T-helper 2 cell (primary cell): ENCODE data around the gene TUBGCP6.
"Not testable (repeated sequence)": the region's sequence is repeated elsewhere in the genome, so short reads cannot be mapped to it uniquely, and the experiment has no call there.

Source experiments
- DNase-seq, 5 experiments: peaks; one replicate each; pipeline versions ENCODE4 v3.0.0 to v3.0.0-alpha.2; 2012 to 2022

Gene TUBGCP6

DNA sequence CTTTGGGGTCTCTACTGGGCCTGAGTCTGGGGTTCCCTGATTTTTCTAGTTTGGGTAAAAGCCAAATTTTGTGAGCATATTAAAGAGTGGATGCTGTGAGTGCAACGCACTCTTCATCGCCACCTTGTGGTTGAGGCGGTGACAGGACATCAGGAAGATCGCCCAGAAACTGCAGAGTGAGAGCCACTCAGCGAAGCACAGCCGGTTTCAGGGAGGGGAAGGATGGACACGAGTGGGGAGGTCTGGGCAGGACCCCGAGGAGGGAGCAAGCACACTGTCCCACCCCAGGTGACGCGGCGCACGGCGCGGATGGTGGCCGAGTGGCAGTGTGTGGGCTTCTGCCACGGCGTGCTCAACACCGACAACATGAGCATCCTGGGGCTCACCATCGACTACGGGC, 34.9 kb downstream of the TUBGCP6 start:
- peak; percentile 35 to 72 (median 50) for DNase-seq

DNA sequence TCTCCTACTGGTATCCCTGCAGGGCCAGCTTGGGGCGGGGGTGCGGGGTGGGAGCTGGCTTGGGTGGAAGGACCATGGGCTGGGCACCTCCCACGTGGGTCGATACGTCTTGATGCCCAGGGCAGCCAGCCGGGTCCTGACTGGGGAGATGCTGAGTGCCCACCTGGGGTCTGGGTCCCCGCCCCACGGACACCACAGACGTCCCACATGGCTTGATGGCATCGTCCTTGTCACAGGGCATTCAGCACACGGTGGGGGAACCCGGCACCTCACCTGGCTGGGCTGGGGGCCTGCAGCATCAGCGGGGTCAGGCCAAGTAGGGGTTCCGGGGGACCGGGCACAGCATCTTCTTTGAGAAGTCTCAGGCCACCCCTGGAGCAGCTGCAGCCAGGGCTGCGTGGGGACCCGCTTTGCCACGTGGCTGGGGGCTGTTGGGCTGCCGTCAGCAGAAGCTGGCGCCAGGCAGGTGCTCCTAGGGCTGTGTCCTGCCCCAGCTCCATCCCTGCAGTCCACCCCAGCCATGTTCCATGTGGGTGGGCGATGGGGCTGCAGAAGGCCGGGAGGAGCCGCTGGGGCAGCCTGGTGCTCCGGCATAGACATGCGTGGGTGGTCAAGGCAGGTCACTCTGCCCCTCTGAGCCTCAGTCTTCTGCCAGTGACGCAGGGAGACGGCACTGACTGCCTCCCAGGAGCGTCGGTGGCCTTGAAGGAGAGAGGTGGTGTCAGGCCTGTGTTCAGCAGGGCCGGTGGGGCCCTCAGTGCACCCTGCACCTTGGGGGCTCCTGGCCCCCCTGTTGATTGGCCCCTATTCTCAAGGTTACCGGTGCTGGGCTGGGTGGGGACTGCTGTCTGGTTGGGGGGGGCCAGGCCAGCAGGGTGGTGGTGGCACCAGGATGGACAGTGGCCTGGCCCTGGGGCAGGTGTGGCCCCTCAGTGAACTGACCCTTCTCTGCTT, 35.6 kb downstream of the TUBGCP6 start:
- no peak for DNase-seq

DNA sequence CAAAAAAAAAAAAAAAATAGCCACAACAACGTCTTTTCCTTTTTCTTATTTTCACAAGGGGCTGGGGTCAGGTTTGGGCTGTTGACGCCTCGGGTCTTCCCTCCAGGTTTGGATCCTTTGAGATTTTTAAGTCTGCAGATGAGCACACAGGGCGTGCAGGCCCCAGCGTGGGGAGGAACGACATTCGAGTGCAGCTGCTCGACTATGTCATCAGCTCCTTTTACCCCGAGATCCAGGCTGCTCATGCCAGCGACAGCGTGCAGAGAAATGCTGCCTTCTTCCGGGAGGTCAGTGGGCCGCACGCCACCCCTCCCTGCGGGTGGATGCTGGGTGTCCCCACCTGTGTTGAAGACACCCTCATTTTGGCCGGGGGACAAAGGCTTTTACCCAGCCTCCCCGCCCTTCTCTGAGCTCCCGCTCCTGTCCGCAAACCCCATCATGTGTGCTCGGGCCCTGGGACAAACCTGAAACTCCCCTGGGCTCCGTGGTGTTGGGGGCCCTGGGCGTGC, 36.3 kb downstream of the TUBGCP6 start:
- DNase-seq = no peak

DNA sequence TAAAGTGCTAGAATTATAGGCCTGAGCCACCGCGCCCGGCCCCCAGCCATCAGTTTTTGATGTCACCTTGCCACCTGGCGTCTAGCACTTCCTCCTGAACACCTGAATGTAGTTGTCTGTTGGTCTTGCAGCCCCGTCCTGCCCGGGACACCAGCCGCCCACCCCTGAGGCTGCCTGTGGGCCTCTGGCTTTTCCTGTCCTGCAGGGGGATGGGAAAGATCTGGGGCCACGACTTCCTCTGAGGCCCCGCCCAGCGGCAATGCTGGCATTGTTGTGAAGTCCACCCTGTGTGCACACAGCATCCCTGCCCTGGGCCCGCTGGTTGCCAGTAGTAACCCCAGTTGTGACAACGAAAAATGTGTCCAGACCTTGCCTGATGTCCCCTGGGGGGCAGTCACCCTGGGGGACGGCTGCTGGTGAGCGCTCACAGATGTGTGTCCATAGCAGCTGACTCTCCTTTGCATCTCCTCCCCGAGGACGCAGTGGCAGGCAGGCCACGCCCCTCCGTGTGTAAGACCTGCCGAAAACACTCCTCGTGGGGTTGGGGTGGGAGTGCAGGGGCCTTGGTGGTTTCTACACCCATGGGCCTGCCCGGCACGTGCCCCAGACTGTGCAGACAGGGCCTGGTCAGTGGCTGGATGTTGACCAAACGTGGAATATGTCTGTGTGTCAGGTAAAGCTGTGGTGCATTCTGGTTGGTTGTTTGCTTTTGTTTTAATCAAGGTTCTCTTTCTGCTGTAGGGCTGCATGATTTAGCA, 37.3 kb downstream of the TUBGCP6 start:
- DNase-seq = no peak

DNA sequence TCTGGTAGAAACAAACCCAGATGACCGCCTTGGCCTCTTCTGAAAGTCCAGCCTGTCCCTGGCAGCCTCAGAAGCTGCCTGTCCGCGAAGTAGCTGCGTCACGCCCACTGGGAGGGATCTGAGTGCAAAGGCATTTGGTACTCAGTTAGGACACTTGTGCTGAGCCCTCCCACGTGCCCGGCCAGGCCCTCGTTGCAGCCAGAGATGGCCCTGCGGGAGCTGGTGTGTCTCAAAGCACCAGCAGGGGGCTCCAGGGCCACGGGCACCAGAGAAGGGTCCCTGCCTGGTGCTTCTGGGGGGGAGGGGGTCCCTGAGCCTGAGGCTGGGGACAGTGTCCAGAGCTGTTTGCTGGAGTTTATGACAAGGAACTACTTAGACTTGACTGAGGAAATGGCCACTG, 38.2 kb downstream of the TUBGCP6 start:
- no peak for DNase-seq

DNA sequence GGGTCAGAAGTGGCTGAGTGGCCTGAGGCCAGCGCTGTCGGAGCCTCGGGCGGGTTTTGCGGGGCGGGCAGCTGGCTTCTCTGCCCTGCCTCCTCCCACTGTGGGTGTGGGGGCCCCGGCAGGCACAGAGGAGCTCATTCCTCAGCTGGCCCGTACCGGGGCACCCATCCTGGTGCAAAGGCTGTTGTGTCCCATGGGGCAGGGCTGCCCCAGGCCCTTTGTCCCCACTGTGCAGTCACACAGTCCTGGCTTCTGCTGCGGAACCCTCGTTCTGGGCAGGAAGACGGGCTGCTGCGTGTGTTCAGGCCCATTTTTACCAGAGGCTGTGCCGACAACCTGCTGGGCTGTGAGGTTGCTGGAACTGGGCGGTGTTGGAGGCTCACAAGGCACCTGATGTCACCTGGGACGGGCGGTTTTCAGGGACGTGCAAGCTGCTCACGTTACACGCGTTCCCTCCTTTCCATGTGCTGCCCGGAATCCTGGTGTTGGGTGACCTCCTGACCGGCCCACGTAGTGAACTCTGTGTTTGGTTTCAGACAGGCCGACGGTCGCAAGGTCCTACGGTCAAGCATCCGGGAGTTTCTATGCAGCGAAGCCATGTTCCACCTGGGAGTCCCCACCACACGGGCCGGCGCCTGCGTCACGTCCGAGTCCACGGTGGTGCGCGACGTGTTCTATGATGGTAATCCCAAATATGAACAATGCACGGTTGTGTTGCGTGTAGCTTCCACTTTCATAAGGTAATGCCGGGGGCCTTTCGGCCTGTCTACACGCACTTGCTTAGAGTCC, 38.8 kb downstream of the TUBGCP6 start:
- no peak for DNase-seq

DNA sequence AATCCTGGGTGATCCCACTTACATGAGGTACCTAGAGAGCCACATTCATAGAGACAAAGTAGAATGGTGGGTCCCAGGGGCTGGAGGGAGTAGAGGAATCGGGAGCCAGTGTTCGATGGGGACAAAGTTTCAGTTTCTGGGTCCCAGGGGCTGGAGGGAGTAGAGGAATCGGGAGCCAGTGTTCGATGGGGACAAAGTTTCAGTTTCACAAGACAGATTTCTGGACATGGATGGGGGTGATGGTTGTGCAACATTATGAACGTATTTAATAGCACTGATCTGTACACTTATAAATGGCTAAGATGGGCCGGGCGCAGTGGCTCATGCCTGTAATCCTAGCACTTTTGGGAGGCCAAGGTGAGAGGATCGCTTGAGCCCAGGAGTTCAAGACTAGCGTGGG, 39.8 kb downstream of the TUBGCP6 start:
- DNase-seq = not testable (repeated sequence)

DNA sequence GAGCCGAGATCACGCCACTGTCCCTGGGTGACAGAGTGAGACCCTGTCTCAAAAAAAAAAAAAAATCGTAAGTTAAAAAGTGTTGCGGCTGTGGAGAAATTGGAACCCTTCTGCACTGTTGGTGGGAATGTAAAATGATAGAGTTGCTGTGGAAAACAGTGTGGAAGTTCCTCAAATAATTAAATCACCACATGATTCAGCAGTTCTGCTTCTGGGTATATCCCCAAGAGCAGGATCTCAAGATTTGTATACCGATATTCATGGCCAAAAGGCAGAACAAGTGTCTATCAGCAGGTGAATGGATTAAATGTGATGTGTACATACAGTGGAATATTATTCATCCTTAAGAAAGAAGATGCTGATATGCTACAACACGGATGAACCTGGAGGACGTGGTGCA, 40.3 kb downstream of the TUBGCP6 start:
- DNase-seq = no peak

DNA sequence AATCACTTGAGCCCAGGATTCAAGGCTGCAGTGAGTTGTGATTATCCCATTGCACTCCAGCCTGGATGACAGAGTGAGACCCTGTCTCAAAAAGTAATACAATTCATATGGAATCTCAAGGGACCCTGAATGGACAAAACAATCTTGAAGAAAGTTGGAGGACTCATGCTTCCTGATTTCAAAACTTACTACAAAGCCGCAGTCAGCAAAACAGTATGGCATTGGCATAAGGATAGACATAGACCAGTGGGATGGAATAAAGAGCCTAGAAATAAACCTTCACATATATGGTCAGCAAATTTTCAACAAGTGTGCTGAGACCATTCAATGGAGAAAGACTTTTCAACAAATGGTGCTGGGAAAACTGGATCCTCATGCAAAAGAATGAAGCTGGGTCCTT, 41.5 kb downstream of the TUBGCP6 start:
- no peak for DNase-seq

DNA sequence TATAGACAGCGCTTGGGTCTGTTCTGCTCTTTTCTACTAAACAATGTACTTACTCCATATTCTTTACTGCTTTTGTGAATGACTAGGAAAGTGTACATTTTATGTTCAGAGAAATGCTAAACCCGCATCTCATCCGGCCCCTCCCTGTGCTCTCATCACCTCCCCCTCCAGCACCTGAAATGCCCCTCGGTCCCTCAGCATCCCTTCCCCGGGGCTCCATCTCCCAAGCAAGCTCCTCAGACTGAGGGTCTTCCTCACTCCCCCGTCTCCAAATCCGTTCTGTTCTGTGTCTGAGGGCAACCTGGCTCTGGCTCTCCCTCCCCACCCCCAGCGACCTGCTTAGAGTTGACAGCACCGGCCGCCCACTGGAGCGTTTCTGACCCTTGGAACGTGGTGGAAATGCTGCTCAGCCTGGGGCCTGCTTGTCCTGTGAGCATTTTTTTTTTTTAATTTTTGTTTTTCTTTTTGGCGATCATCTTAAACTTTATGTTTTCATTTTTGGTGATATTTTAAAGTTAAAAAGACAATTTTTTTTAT, 42.6 kb downstream of the TUBGCP6 start:
- DNase-seq = no peak

DNA sequence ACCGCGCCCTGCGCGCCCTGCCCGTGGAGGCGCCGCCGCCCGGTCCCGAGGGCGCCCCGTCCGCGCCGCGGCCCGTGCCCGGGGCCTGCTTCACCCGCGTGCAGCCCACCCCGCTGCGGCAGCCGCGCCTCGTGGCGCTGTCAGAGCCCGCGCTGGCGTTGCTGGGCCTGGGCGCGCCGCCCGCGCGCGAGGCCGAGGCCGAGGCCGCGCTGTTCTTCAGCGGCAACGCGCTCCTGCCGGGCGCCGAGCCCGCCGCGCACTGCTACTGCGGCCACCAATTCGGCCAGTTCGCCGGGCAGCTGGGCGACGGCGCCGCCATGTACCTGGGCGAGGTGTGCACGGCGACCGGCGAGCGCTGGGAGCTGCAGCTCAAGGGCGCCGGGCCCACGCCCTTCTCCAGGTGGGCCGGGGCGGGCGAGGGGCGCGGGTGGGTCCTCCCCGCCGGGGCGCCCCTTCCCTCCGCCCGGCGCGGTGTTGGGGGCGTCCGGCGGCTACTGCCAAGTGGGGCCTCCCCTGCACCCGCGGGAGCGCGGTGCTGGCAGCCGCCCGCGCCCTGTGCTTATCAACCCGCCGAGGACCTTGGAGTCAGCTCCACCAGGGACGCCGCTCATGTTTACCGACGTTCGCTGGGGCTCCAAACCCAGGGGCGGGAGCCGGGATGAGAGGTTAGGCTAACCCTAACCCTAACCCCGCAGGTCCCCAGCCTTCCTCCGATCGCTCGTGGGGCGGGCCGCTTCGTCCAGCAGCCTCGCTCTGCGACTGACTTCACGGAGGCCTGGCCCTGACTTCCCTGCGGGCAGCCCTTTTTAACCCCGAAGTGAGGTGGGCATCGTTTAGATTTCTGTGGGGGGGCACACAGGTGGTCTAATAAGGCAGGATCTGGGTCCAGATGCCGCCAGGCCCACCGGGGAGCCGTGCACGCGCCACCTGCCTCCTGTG, 43.4 kb downstream of the TUBGCP6 start:
- DNase-seq = peak in 1 of 5 experiments; percentile 23

DNA sequence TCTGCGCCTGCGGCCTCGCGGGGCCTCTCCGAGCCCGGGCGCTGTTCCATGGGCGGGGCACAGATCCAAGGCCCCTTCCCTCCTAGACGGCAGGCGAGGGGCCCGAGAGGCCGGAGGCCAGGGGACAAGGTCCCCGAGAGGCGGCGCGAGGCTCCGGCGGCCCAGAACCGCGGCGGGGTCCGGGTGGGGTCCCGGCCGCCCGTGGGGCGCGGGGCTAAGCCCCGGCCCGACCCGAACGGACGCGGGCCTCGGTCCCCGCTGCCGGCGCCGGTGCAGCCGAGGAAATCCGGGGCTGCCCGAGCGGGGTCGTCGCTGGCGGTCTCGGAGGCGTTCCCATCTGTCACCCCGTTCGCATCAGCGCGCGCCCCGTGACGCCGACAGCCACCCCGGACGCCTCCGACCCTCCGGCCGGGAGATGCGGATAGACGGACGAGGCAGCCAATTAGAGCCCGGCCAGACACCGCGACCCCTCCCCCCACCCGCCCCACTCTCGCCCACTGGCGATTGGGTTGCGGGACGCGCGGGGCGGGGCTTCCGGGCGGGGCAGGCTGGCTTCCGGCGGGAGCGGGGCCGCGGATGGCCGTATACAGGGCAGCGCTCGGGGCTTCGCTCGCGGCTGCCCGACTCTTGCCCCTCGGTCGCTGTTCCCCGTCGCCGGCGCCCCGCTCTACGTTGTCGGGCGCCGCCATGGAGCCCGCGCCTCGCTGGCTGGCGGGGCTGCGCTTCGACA, 44.2 kb downstream of the TUBGCP6 start, which contains the start of gene SELENOO:
SELENOO (plus strand) TSS at position 551 of the 730 bp plus-strand sequence; CDS start at position 577, 26 bp downstream.
- DNase-seq = peak; percentile 83 to 95 (median 85)

DNA sequence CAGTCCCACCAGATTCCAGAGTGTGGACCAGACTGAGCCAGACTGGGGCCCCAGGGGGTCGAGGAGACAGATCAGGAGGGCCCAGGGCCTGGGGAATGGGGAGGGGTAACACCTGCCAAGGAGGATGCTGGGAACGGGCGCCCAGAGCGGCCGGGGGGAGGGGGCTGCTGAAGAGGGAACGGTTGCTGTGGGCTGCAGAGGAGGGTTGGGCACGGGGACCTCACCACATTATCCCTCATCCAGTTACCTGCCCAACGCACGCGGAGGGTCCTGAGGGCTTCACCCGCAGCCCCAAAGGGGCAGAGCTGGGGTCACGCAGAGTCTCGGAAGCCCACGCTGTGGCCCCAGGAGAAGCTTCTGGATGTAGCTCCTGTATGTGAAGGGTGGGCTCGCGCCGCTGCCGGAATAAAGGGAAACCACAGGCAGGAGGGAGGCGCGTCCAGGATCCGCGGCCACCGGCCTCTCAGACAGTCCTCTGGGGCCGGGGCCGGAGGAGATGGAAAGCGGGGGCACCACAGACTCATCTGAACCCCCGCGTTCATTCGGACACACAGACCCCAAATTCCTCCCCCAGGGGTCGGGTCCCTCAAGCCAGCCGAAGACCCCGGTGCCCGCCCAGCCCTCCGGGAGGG, 44.9 kb downstream of the TUBGCP6 start:
- DNase-seq = peak in 1 of 5 experiments; percentile 27

DNA sequence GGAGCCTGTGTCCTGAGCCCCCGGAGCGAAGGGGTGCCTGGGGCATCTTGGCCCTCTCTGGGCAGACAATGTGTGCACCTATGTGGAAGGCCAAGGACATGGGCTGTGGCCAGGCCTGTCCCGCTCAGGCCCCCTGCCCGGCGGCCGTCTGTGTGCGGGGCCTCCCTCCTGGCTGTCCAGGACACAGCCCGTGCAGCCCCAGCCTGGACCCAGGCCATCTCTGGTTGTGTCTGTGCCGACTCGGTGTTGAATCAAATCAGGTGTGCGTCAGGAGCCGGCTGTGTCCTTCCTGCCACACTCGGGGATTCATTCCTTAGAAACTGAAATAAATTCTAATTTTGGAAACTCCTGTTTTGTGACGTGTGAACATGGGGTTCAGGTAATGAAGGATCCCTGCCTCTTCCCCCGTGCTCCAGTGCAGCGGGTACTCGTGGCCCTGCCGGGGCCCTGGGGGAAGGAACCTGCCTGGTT, 45.5 kb downstream of the TUBGCP6 start:
- no peak for DNase-seq

DNA sequence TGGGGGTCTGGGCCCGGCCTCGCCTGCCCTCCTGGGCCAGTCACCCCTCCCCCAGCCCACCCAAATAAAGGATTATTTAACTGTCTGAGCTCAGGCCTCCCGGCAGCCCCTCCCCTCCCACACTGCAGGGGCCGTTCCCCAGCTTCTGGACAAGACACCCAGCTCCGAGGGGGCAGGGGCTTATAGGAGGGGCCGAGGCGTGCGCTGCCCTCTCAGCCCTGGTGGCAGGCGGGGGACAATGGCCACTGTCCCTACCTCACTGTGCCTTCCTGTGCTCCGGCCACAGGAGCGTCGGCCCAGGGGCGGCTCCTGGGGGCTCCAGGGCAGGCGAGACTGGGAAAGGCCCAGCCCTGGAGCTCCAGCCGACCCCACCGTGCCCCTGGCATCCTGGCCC, 46.2 kb downstream of the TUBGCP6 start:
- no peak for DNase-seq

DNA sequence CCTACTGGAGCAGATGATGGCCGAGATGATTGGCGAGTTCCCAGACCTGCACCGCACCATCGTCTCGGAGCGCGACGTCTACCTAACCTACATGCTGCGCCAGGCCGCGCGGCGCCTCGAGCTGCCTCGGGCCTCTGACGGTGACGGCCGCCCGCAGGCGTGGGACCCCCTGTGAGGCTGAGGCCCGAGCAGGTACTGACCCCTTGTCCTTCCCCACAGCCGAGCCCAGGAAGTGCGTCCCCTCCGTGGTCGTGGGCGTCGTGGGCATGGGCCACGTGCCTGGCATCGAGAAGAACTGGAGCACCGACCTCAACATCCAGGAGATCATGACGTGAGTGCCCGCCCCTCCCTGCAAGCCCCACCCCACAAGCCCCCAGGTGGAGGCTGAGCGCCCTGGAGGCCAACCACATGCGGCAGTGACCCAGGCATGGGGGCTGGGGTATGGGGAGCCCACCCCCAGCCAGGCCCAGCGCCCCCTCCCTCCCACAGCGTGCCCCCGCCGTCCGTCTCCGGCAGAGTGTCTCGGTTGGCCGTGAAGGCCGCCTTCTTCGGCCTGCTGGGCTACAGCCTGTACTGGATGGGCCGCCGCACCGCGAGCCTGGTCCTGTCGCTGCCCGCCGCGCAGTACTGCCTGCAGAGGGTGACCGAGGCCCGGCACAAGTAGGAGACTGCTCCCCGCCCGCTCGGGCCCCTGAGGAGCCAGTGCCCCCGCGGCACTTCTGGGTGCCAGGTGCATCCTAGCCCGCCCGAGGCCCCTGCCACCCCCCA, 46.8 kb downstream of the TUBGCP6 start:
- DNase-seq = no peak

DNA sequence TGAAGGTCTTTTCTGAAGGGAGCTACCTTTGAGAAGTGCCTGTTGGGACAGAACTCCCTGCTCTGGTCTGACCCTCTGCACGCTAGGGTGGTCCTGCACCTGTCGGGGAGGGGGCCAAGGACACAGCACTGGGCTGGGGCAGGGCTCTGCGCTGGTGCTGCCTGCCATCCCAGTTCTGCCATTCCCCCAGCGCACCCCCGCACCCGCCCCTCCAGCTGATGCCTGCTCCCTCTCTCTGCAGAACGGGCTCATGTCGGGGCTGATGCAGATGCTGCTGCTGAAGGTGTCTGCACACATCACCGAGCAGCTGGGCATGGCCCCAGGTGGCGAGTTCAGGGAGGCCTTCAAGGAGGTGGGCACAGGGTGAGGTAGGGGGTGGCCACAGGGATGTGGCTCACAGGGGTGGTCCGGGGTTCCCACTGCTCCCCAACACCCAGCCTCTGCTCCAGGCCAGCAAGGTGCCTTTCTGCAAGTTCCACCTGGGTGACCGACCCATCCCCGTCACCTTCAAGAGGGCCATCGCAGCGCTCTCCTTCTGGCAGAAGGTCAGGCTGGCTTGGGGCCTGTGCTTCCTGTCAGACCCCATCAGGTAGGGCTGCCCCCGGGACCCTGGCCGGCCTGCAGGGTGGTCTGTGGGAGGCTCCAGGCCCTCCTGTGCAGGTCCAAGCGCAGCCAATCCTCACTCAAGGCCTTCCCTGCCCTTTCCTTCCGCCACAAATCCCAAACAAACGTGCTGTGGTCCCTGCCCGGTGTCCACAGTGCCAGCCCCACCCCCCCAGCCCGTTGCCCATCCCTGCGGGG, 47.6 kb downstream of the TUBGCP6 start:
- DNase-seq = no peak

DNA sequence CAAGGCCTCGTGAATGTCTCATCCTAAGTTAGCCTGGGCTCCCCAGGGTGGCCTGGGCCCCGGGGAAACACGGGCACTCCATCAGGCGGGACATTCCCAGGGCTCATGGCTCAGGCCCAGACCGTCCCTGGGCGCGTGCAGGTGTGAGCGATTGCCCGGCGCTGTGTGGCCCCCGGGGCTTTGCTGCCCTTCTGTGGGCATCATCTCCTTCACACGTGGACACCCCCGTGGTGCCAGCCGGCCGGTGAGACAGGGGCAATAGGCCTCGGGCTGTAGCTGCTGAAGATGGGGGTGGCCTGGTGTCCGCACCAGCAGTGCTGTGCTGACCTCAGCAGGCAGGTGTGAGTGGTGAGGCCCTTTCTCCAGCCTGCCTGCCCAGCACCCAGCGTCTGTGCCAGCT, 48.6 kb downstream of the TUBGCP6 start:
- no peak for DNase-seq
